Stimulated activated CD4-positive, alpha-beta T cell treated with anti-CD3 and anti-CD28 coated beads, Interleukin-4, amount 100 ng/mL, for 4 hours (primary cell): ENCODE data around the gene TESK2.
"Not testable (repeated sequence)": the region's sequence is repeated elsewhere in the genome, so short reads cannot be mapped to it uniquely, and the experiment has no call there.

Experiments used
- DNase-seq, 2 experiments: peaks; one replicate each; pipeline ENCODE4 v3.0.0-alpha.2; 2020

The TESK2 gene

GRCh38 chr1:45407629-45408287 lies 83.2 kb downstream of the TESK2 start:
- DNase-seq = no peak

- no peak for DNase-seq
Observed at GRCh38 chr1:45405636-45406035, 85.3 kb downstream of the TESK2 start.

GRCh38 chr1:45403718-45404117 lies 87.2 kb downstream of the TESK2 start:
- no peak for DNase-seq

GRCh38 chr1:45403298-45403697 lies 87.7 kb downstream of the TESK2 start:
- no peak for DNase-seq

- no peak for DNase-seq
Observed at GRCh38 chr1:45401524-45401923, 89.4 kb downstream of the TESK2 start.

GRCh38 chr1:45400049-45400448 lies 90.9 kb downstream of the TESK2 start:
- no peak for DNase-seq

GRCh38 chr1:45397285-45397684 lies 93.7 kb downstream of the TESK2 start:
- DNase-seq = no peak

- DNase-seq = no peak
Observed at GRCh38 chr1:45395582-45395981, 95.4 kb downstream of the TESK2 start.

- no peak for DNase-seq
Observed at GRCh38 chr1:45395051-45395450, 95.9 kb downstream of the TESK2 start.

- no peak for DNase-seq
Observed at GRCh38 chr1:45394342-45394741, 96.6 kb downstream of the TESK2 start.

- DNase-seq = no peak
Observed at GRCh38 chr1:45393718-45394302, 97.2 kb downstream of the TESK2 start.

- no peak for DNase-seq
Observed at GRCh38 chr1:45386219-45386618, 104.7 kb downstream of the TESK2 start.

- no peak for DNase-seq
Observed at GRCh38 chr1:45385302-45385701, 105.7 kb downstream of the TESK2 start.

GRCh38 chr1:45384213-45384612 lies 106.8 kb downstream of the TESK2 start:
- not testable (repeated sequence) for DNase-seq

- no peak for DNase-seq
Observed at GRCh38 chr1:45383191-45383590, 107.8 kb downstream of the TESK2 start.

GRCh38 chr1:45381243-45381642 lies 109.7 kb downstream of the TESK2 start:
- DNase-seq = no peak

- no peak for DNase-seq
Observed at GRCh38 chr1:45380730-45381129, 110.2 kb downstream of the TESK2 start.

- DNase-seq = no peak
Observed at GRCh38 chr1:45380125-45380524, 110.8 kb downstream of the TESK2 start.

GRCh38 chr1:45379524-45379923 lies 111.4 kb downstream of the TESK2 start:
- DNase-seq = no peak

- DNase-seq = no peak
Observed at GRCh38 chr1:45378184-45378583, 112.8 kb downstream of the TESK2 start.

GRCh38 chr1:45375104-45376090 lies 115.6 kb downstream of the TESK2 start:
- DNase-seq = no peak

GRCh38 chr1:45373573-45373972 lies 117.4 kb downstream of the TESK2 start:
- no peak for DNase-seq

- DNase-seq = no peak
Observed at GRCh38 chr1:45370575-45370974, 120.4 kb downstream of the TESK2 start.

- DNase-seq = no peak
Observed at GRCh38 chr1:45365051-45365450, 125.9 kb downstream of the TESK2 start.
